ENCODE measurements around the gene SLC39A6. TPM values are rescaled to one million over a fixed set of nuclear protein-coding genes. Genes with fewer than 3 reads are reported as not detected.

Gene SLC39A6
- total and polyA plus RNA-seq, 2 of the 13 experiments (the other 11 are each of a cell fraction or from before 2014, with no cell fraction given): 41.7 to 59.2 TPM

- TF ChIP-seq TCF7 (IDR thresholded peaks at IDR 0.05; ENCODE audit: low read depth): peak; percentile 73
- TF ChIP-seq ZNF614 (CRISPR knock-in tag; IDR thresholded peaks at IDR 0.05; ENCODE audit: borderline replicate concordance): peak; percentile 71; the same call in 1 of the 2 replicates
- peak; percentile 87 for TF ChIP-seq PITX1 (CRISPR knock-in tag; IDR thresholded peaks at IDR 0.05)
- TF ChIP-seq POLR2A (IDR thresholded peaks at IDR 0.05; ENCODE audit: insufficient read depth in 1 of 2, low read depth in 2 of 2, low read length in 2 of 2): peak; percentile 38 to 63; a peak in 3 of 4 replicates
- TF ChIP-seq, protein P1, sequence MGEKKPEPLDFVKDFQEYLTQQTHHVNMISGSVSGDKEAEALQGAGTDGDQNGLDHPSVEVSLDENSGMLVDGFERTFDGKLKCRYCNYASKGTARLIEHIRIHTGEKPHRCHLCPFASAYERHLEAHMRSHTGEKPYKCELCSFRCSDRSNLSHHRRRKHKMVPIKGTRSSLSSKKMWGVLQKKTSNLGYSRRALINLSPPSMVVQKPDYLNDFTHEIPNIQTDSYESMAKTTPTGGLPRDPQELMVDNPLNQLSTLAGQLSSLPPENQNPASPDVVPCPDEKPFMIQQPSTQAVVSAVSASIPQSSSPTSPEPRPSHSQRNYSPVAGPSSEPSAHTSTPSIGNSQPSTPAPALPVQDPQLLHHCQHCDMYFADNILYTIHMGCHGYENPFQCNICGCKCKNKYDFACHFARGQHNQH (CRISPR knock-in tag; IDR thresholded peaks at IDR 0.05): peak; percentile 91
- peak; percentile 34; the same call in 1 of the 2 replicates for TF ChIP-seq HHEX (CRISPR knock-in tag; IDR thresholded peaks at IDR 0.05)
- no peak for TF ChIP-seq SNRNP70 (IDR thresholded peaks at IDR 0.05; ENCODE audit: low read depth, low read length)
- TF ChIP-seq ZNF251 (CRISPR knock-in tag; IDR thresholded peaks at IDR 0.05): no peak
- no peak for TF ChIP-seq ZNF775 (CRISPR knock-in tag; IDR thresholded peaks at IDR 0.05; ENCODE audit: borderline replicate concordance)
- TF ChIP-seq ZNF335 (CRISPR knock-in tag; IDR thresholded peaks at IDR 0.05): no peak
- TF ChIP-seq, protein P2, sequence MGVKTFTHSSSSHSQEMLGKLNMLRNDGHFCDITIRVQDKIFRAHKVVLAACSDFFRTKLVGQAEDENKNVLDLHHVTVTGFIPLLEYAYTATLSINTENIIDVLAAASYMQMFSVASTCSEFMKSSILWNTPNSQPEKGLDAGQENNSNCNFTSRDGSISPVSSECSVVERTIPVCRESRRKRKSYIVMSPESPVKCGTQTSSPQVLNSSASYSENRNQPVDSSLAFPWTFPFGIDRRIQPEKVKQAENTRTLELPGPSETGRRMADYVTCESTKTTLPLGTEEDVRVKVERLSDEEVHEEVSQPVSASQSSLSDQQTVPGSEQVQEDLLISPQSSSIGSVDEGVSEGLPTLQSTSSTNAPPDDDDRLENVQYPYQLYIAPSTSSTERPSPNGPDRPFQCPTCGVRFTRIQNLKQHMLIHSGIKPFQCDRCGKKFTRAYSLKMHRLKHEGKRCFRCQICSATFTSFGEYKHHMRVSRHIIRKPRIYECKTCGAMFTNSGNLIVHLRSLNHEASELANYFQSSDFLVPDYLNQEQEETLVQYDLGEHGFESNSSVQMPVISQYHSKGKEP (CRISPR knock-in tag; IDR thresholded peaks at IDR 0.05): no peak
- TF ChIP-seq GTF2F1 (IDR thresholded peaks at IDR 0.05; ENCODE audit: low read length): no peak
- peak; percentile 71; the same call in 1 of the 2 replicates for TF ChIP-seq JUN (CRISPR knock-in tag; IDR thresholded peaks at IDR 0.05)
- TF ChIP-seq ZNF747 (CRISPR knock-in tag; IDR thresholded peaks at IDR 0.05; ENCODE audit: borderline replicate concordance): no peak
- TF ChIP-seq ZNF883 (CRISPR knock-in tag; IDR thresholded peaks at IDR 0.05; ENCODE audit: not compliant biosample characterization): no peak
- peak; percentile 87 for TF ChIP-seq KAT8 (CRISPR knock-in tag; IDR thresholded peaks at IDR 0.05)
- no peak for TF ChIP-seq NR1H2 (CRISPR knock-in tag; IDR thresholded peaks at IDR 0.05; ENCODE audit: borderline replicate concordance, low read depth)
- TF ChIP-seq ETS1 (CRISPR knock-in tag; IDR thresholded peaks at IDR 0.05): no peak
- TF ChIP-seq ZBTB3 (CRISPR knock-in tag; IDR thresholded peaks at IDR 0.05; ENCODE audit: borderline replicate concordance, low read depth): peak; percentile 78; the same call in 1 of the 2 replicates
- TF ChIP-seq ZC3H4 (CRISPR knock-in tag; IDR thresholded peaks at IDR 0.05; ENCODE audit: borderline replicate concordance): no peak
- TF ChIP-seq GPN1 (CRISPR knock-in tag; IDR thresholded peaks at IDR 0.05; ENCODE audit: borderline replicate concordance): no peak
- TF ChIP-seq ZC3H13 (CRISPR knock-in tag; IDR thresholded peaks at IDR 0.05): no peak
- TF ChIP-seq ERF (CRISPR knock-in tag; IDR thresholded peaks at IDR 0.05): peak; percentile 64
- no peak for TF ChIP-seq ZNF780A (CRISPR knock-in tag; IDR thresholded peaks at IDR 0.05)
- TF ChIP-seq ZNF543 (CRISPR knock-in tag; IDR thresholded peaks at IDR 0.05): peak; percentile 93; the same call in 1 of the 2 replicates
- TF ChIP-seq ZNF44 (CRISPR knock-in tag; IDR thresholded peaks at IDR 0.05): no peak
- TF ChIP-seq, protein P3, sequence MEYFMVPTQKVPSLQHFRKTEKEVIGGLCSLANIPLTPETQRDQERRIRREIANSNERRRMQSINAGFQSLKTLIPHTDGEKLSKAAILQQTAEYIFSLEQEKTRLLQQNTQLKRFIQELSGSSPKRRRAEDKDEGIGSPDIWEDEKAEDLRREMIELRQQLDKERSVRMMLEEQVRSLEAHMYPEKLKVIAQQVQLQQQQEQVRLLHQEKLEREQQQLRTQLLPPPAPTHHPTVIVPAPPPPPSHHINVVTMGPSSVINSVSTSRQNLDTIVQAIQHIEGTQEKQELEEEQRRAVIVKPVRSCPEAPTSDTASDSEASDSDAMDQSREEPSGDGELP (IDR thresholded peaks at IDR 0.05; ENCODE audit: borderline replicate concordance, low read depth): peak; percentile 97
- TF ChIP-seq ZKSCAN5 (CRISPR knock-in tag; IDR thresholded peaks at IDR 0.05): no peak
- TF ChIP-seq ZNF746 (CRISPR knock-in tag; IDR thresholded peaks at IDR 0.05): 0 out of 2 replicates have a peak, but pooled peaks have one; percentile 41
These were observed 47.0 kb upstream of the SLC39A6 start (continued) for GRCh38 chr18:36176177-36176584.
